ENCODE data around the gene KCNK7. TPM values are rescaled to one million over a fixed set of nuclear protein-coding genes. Genes with fewer than 3 reads are reported as not detected.

KCNK7 gene
- total RNA-seq, 2 experiments from 2014 or later: 4.9 to 5.0 TPM

DNA sequence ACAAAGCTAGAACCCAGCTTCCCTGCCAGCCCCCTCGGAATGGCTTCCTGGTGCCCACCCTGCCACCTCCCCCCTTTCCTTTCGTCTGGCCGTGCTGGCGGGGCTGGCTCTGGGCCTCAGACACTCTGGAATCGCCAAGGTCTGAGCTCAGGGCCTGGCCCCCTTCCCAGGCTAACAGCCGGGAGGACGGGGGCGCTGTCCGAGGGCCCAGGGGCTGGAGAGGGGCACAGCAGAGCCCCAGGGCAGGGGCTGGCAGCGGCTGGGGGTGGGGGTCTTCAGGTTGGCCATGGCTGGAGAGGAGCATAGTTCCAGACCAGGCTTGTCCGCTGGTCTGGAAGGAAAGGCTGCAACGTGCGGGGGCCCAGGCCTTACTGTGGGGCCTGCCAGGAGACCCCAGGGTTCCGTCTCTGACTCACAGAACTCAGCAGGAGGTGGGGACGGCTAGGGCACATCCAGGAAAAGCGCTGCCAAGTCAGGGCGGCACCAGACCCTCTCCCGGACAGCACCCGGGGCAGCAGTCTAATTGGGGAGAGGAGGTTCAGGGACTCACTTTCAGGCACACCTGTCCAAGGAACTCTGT lies 36.6 kb downstream of the KCNK7 start:
- TF ChIP-seq, protein P1, sequence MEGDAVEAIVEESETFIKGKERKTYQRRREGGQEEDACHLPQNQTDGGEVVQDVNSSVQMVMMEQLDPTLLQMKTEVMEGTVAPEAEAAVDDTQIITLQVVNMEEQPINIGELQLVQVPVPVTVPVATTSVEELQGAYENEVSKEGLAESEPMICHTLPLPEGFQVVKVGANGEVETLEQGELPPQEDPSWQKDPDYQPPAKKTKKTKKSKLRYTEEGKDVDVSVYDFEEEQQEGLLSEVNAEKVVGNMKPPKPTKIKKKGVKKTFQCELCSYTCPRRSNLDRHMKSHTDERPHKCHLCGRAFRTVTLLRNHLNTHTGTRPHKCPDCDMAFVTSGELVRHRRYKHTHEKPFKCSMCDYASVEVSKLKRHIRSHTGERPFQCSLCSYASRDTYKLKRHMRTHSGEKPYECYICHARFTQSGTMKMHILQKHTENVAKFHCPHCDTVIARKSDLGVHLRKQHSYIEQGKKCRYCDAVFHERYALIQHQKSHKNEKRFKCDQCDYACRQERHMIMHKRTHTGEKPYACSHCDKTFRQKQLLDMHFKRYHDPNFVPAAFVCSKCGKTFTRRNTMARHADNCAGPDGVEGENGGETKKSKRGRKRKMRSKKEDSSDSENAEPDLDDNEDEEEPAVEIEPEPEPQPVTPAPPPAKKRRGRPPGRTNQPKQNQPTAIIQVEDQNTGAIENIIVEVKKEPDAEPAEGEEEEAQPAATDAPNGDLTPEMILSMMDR (IDR thresholded peaks at IDR 0.05): no peak
- no peaks in the 10 kb centered on the region for H3K9me3 ChIP-seq (ENCODE audit: control insufficient read depth in 1 of 2, insufficient read depth in 1 of 2, low read length in 2 of 2)
- CTCF ChIA-PET: interaction anchor here (1.0 to 2.3 kb wide), 2 partner anchors 11 to 18 kb away, joined by 3 to 9 read pairs; partner anchors contain the start of gene ZNRD2
- POLR2A ChIA-PET: interaction anchor here (0.7 to 2.9 kb wide), 7 partner anchors 11 to 60 kb away, joined by 3 to 15 read pairs (median 4); partner anchors contain the start of genes EHBP1L1, MALAT1 and ZNRD2
- Mint-ChIP-seq H3K36me3 (ENCODE audit: low read depth) (peaks cover 4% of the 10 kb centered on the region), H3K4me3 (peak overlapping the region; percentile 79), H3K9me3 (no peaks in the 10 kb centered on the region), H3K27me3 (no peaks in the 10 kb centered on the region), H3K4me1 (ENCODE audit: low read depth) (peaks cover 63% of the 10 kb centered on the region), H3K27ac (peak overlapping the region; percentile 81)
- ATAC-seq (ENCODE audit: poor library complexity) (no peak), DNase-seq (peak in 1 of 14 experiments; percentile 27)
- no peaks in the 10 kb centered on the region for H3K27me3 ChIP-seq (ENCODE audit: control insufficient read depth in 1 of 2, insufficient read depth in 2 of 2, low read length in 2 of 2)
- peaks cover 80% of the 10 kb centered on the region for H3K4me1 ChIP-seq (ENCODE audit: insufficient read depth, low read length)
- intact Hi-C loops (cut with DNase I, micrococcal nuclease): no loop called here
- peak overlapping the region; percentile 59 for H3K4me3 ChIP-seq (ENCODE audit: low read length)
- no peaks in the 10 kb centered on the region for H3K36me3 ChIP-seq (ENCODE audit: insufficient read depth, low read length)
- peak overlapping the region; percentile 80 for H3K27ac ChIP-seq (ENCODE audit: low read depth in 1 of 2, low read length in 2 of 2)

DNA sequence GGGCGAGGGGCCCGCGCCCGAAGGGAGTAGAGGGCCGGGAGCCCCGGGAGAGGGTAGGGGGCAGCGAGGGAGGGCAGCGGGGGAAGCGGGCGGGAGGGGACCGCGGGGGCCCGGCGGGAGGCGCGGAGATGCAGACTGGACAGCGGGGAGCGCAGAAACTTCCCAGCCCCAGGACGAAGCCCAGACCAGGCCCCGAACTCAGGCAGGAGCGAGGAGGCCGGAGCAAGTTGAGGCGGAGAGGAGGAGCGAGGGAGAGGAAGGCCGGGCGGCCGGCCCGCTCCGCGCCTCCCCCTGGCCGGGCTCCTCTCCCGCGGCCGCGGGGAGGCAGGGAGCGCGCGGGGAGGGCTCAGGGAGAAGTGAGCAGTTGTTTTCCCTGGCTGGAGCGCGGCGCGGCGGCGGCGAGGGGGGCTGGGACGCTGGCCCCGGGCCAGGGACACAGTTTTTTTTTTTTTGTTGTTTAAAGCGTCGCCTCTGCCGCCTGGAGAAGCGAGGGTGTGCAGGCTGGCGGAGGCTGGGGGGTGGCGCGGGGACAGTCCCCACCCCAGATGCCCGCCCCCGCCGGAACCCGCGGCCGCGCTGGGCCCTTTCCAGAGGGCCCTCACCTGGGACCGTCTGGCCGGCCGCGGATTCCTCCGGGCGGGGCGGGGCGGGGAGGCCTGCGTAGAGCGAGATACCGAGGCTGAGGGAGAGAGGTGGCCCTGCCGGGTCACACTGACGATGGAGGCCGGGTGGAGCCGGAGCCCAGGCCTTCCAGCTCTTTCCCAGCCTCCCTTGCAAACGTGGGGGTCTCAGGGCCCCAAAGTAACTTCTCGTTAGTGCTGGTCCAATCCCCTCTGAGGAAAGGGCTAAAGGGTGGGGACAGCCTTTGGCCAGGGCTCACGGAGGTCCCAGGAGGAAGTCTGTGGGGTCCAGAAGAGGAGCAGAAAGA lies 37.3 kb downstream of the KCNK7 start, which contains the start of gene LTBP3:
Gene LTBP3 (minus strand): TSS at position 358 of the 928 bp plus-strand sequence. CDS start 400 bp downstream, outside the sequence.
- Mint-ChIP-seq H3K9me3 (no peaks in the 10 kb centered on the region), H3K27ac (peak within 1 kb of the TSS; percentile 87), H3K4me1 (ENCODE audit: low read depth) (peaks cover 59% of the 10 kb centered on the region), H3K27me3 (no peaks in the 10 kb centered on the region), H3K4me3 (peak within 1 kb of the TSS; percentile 94), H3K36me3 (ENCODE audit: low read depth) (peaks cover 6% of the 10 kb centered on the region)
- ChIA-PET CTCF (interaction anchor here (1.0 to 4.0 kb wide), 3 partner anchors 12 to 18 kb away, joined by 3 to 21 read pairs (median 9); partner anchors contain the start of gene ZNRD2), POLR2A (interaction anchor here (0.6 to 2.9 kb wide), 10 partner anchors 12 to 60 kb away, joined by 3 to 15 read pairs (median 4); partner anchors contain the start of genes EHBP1L1, MALAT1 and ZNRD2)
- ATAC-seq (ENCODE audit: poor library complexity) (peak; percentile 39), DNase-seq (peak in 7 of 14 experiments; percentile 36 to 73 (median 65))
- Histone ChIP-seq H3K4me3 (ENCODE audit: low read length) (peak within 1 kb of the TSS; percentile 63), H3K9me3 (ENCODE audit: control insufficient read depth in 1 of 2, insufficient read depth in 1 of 2, low read length in 2 of 2) (no peaks in the 10 kb centered on the region), H3K27me3 (ENCODE audit: control insufficient read depth in 1 of 2, insufficient read depth in 2 of 2, low read length in 2 of 2) (no peaks in the 10 kb centered on the region), H3K36me3 (ENCODE audit: insufficient read depth, low read length) (no peaks in the 10 kb centered on the region), H3K4me1 (ENCODE audit: insufficient read depth, low read length) (peaks cover 80% of the 10 kb centered on the region), H3K27ac (ENCODE audit: low read depth in 1 of 2, low read length in 2 of 2) (peak within 1 kb of the TSS; percentile 80)
- TF ChIP-seq, protein P1 (IDR thresholded peaks at IDR 0.05): no peak
- intact Hi-C loops (cut with DNase I, micrococcal nuclease): no loop called here

GRCh38 chr11:65557280-65558001 lies 38.2 kb downstream of the KCNK7 start:
- Mint-ChIP-seq H3K4me1 (ENCODE audit: low read depth) (peaks cover 66% of the 10 kb centered on the region), H3K36me3 (ENCODE audit: low read depth) (peaks cover 14% of the 10 kb centered on the region), H3K9me3 (no peaks in the 10 kb centered on the region), H3K4me3 (peak overlapping the region; percentile 94), H3K27ac (peak overlapping the region; percentile 87), H3K27me3 (no peaks in the 10 kb centered on the region)
- intact Hi-C loops (cut with DNase I, micrococcal nuclease): no loop called here
- TF ChIP-seq, protein P1 (IDR thresholded peaks at IDR 0.05): no peak
- ATAC-seq (ENCODE audit: poor library complexity): no peak
- CTCF ChIA-PET: interaction anchor here (0.9 to 4.0 kb wide), 4 partner anchors 9 to 31 kb away, joined by 3 to 21 read pairs (median 4); no protein-coding TSS in a partner anchor
- Histone ChIP-seq H3K27me3 (ENCODE audit: control insufficient read depth in 1 of 2, insufficient read depth in 2 of 2, low read length in 2 of 2) (no peaks in the 10 kb centered on the region), H3K27ac (ENCODE audit: low read depth in 1 of 2, low read length in 2 of 2) (peak overlapping the region; percentile 70), H3K4me1 (ENCODE audit: insufficient read depth, low read length) (peaks cover 81% of the 10 kb centered on the region), H3K9me3 (ENCODE audit: control insufficient read depth in 1 of 2, insufficient read depth in 1 of 2, low read length in 2 of 2) (no peaks in the 10 kb centered on the region), H3K36me3 (ENCODE audit: insufficient read depth, low read length) (no peaks in the 10 kb centered on the region), H3K4me3 (ENCODE audit: low read length) (peak overlapping the region; percentile 63)
- POLR2A ChIA-PET: interaction anchor here (1.0 to 3.4 kb wide), 8 partner anchors 8 to 19 kb away, joined by 3 to 23 read pairs (median 6); partner anchors contain the start of genes EHBP1L1, FAM89B and ZNRD2
- peak in 2 of 14 experiments; percentile 45 to 48 for DNase-seq
